ENCODE results near the gene FANCI.

GRCh38 chr15:89203705-89204273 lies 40.0 kb upstream of the FANCI start:
- TF ChIP-seq, protein P1, sequence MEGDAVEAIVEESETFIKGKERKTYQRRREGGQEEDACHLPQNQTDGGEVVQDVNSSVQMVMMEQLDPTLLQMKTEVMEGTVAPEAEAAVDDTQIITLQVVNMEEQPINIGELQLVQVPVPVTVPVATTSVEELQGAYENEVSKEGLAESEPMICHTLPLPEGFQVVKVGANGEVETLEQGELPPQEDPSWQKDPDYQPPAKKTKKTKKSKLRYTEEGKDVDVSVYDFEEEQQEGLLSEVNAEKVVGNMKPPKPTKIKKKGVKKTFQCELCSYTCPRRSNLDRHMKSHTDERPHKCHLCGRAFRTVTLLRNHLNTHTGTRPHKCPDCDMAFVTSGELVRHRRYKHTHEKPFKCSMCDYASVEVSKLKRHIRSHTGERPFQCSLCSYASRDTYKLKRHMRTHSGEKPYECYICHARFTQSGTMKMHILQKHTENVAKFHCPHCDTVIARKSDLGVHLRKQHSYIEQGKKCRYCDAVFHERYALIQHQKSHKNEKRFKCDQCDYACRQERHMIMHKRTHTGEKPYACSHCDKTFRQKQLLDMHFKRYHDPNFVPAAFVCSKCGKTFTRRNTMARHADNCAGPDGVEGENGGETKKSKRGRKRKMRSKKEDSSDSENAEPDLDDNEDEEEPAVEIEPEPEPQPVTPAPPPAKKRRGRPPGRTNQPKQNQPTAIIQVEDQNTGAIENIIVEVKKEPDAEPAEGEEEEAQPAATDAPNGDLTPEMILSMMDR (IDR thresholded peaks at IDR 0.05), result no peak
- TF ChIP-seq POLR2A (IDR thresholded peaks at IDR 0.05), result no peak
